Subcutaneous adipose tissue (tissue), 4 donors: ENCODE data around the gene AK5. TPM values are rescaled to one million over a fixed set of nuclear protein-coding genes. Genes with fewer than 3 reads are reported as not detected.

ENCODE experiments used
- total RNA-seq, 4 donors: library from RNA; depleted of rRNA; stranded (reverse); fragments of >200 nt; gene quantifications; one replicate each; pipeline ENCODE4 v1.1.0, GENCODE V29; 2016
- TF ChIP-seq, protein P1 (sequence below): fragments of 450-650 bp; IDR thresholded peaks from one replicate; pipeline ENCODE4 v1.5.1; 2016; ENCODE audit warnings: low read depth, mild to moderate bottlenecking, control low read depth, antibody characterized with exemption, moderate library complexity

The AK5 gene
- total RNA-seq, result under 1 TPM in 2 of 4 donors, not detected in 2; 0.34 to 0.38 TPM

GRCh38 chr1:77281491-77282186 lies at the start of gene AK5:
AK5 (plus strand) TSS chr1:77282019; CDS start chr1:77282314, 295 bp downstream.
- TF ChIP-seq, protein P1, sequence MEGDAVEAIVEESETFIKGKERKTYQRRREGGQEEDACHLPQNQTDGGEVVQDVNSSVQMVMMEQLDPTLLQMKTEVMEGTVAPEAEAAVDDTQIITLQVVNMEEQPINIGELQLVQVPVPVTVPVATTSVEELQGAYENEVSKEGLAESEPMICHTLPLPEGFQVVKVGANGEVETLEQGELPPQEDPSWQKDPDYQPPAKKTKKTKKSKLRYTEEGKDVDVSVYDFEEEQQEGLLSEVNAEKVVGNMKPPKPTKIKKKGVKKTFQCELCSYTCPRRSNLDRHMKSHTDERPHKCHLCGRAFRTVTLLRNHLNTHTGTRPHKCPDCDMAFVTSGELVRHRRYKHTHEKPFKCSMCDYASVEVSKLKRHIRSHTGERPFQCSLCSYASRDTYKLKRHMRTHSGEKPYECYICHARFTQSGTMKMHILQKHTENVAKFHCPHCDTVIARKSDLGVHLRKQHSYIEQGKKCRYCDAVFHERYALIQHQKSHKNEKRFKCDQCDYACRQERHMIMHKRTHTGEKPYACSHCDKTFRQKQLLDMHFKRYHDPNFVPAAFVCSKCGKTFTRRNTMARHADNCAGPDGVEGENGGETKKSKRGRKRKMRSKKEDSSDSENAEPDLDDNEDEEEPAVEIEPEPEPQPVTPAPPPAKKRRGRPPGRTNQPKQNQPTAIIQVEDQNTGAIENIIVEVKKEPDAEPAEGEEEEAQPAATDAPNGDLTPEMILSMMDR, result no peak

GRCh38 chr1:77232829-77233228 lies 49.0 kb upstream of the AK5 start:
- TF ChIP-seq, protein P1, result no peak

GRCh38 chr1:77234096-77234495 lies 47.7 kb upstream of the AK5 start:
- TF ChIP-seq, protein P1, result no peak

- TF ChIP-seq, protein P1, result no peak
Measured at GRCh38 chr1:77234943-77235342, 46.9 kb upstream of the AK5 start.

DNA sequence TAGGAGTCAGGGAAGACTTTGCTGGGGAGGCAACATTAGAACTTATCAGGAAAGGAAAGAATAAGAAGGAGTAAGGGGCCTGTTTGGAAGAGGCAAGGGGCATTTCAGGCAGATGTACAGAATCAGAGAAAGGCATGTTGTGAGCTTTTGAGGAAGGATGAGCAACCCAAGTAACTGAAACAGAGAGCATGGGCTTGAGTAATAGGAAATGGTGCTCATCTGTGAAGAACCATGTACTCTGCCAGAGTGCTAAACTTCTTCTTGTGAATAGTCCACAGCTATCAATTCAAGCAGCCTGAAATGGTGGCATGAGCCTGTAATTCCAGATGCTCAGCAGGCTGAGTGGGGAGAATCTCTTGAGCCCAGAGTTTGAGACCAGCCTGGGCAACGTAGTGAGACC lies 43.4 kb upstream of the AK5 start:
- TF ChIP-seq, protein P1, result no peak

- TF ChIP-seq, protein P1, result no peak
Measured at GRCh38 chr1:77239311-77239710, 42.5 kb upstream of the AK5 start.

DNA sequence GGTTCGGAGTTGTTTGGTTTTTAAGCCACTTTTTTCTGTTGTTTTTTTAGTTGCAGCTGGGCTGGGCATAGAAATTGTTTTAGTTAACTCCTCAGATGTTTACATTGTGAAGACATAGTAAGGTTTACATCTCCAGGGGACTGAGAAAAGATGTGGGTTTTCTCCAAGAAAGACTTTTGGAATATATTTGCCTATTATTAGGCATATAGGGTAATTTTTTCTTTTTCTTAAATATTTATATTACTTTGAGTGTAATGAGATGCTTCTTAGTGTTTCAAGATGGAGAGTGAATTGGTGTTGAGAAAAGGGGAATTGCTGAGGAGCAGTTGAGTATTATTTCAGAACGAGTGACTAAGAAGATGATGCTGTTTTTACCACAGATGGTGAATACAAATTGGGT lies 36.0 kb upstream of the AK5 start:
- TF ChIP-seq, protein P1, result no peak
